OCI-M1 (cell line): Measurements from ENCODE around the gene SH2D4B.

ENCODE experiments used
- DNase-seq: peaks from one replicate; lab custom pipeline; 2025; lab: John Stamatoyannopoulos, UW

Gene SH2D4B

GRCh38 chr10:80633383-80633860 lies 95.7 kb downstream of the SH2D4B start:
- DNase-seq, result no peak

- DNase-seq, result no peak
Measured at GRCh38 chr10:80633910-80634309, 96.2 kb downstream of the SH2D4B start.

GRCh38 chr10:80642661-80643060 lies 105.0 kb downstream of the SH2D4B start:
- no peak for DNase-seq

GRCh38 chr10:80646366-80646765 lies 108.7 kb downstream of the SH2D4B start:
- no peak for DNase-seq

- no peak for DNase-seq
Measured at GRCh38 chr10:80647173-80647833, 109.6 kb downstream of the SH2D4B start.

- peak; percentile 75 for DNase-seq
Measured at GRCh38 chr10:80648106-80648505, 110.4 kb downstream of the SH2D4B start.

GRCh38 chr10:80649183-80649582 lies 111.5 kb downstream of the SH2D4B start:
- DNase-seq, result no peak

- DNase-seq, result no peak
Measured at GRCh38 chr10:80655898-80656297, 118.2 kb downstream of the SH2D4B start.

GRCh38 chr10:80658068-80658467 lies 120.4 kb downstream of the SH2D4B start:
- no peak for DNase-seq

GRCh38 chr10:80659289-80659688 lies 121.6 kb downstream of the SH2D4B start:
- DNase-seq, result no peak

- DNase-seq, result no peak
Measured at GRCh38 chr10:80660266-80660665, 122.6 kb downstream of the SH2D4B start.

- DNase-seq, result peak; percentile 57
Measured at GRCh38 chr10:80660736-80661135, 123.0 kb downstream of the SH2D4B start.

GRCh38 chr10:80661526-80661925 lies 123.8 kb downstream of the SH2D4B start:
- no peak for DNase-seq

GRCh38 chr10:80662429-80663261 lies 124.9 kb downstream of the SH2D4B start:
- peak; percentile 91 for DNase-seq

GRCh38 chr10:80664071-80664680 lies 126.5 kb downstream of the SH2D4B start:
- peak; percentile 93 for DNase-seq

GRCh38 chr10:80669485-80669884 lies 131.8 kb downstream of the SH2D4B start:
- no peak for DNase-seq

GRCh38 chr10:80670774-80671173 lies 133.1 kb downstream of the SH2D4B start:
- DNase-seq, result no peak

- DNase-seq, result no peak
Measured at GRCh38 chr10:80671847-80672246, 134.1 kb downstream of the SH2D4B start.

GRCh38 chr10:80672613-80673012 lies 134.9 kb downstream of the SH2D4B start:
- DNase-seq, result no peak

GRCh38 chr10:80674809-80675208 lies 137.1 kb downstream of the SH2D4B start:
- no peak for DNase-seq

GRCh38 chr10:80681142-80681541 lies 143.4 kb downstream of the SH2D4B start:
- no peak for DNase-seq

GRCh38 chr10:80684259-80684658 lies 146.6 kb downstream of the SH2D4B start:
- DNase-seq, result peak; percentile 53

- no peak for DNase-seq
Measured at GRCh38 chr10:80685355-80685754, 147.7 kb downstream of the SH2D4B start.
